ENCODE data around the gene PIK3IP1.
"Not testable (repeated sequence)": the region's sequence is repeated elsewhere in the genome, so short reads cannot be mapped to it uniquely, and the experiment has no call there.

PIK3IP1 gene

GRCh38 chr22:31241200-31241599 is 51.1 kb downstream of the PIK3IP1 start:
- no peak overlapping the region for H2BK15ac ChIP-seq (ENCODE audit: low read length)
- peaks cover 3% of the 10 kb centered on the region for H3K79me1 ChIP-seq (ENCODE audit: low read depth, low read length)
- H2AK5ac ChIP-seq (ENCODE audit: low read depth, low read length) = no peak overlapping the region
- no peak overlapping the region for H3K4ac ChIP-seq (ENCODE audit: low read length)
- H3K23ac ChIP-seq (ENCODE audit: low read depth, low read length, poor library complexity) = no peak overlapping the region
- H3K27ac ChIP-seq (replicated peaks; ENCODE audit: low read length) = no peak overlapping the region
- no peak overlapping the region for H2BK12ac ChIP-seq (ENCODE audit: low read length)
- DNase-seq (ENCODE audit: low spot score) = no peak
- H3K4me1 ChIP-seq (ENCODE audit: control insufficient read depth in 2 of 2, insufficient read depth in 1 of 2, low read depth in 1 of 2, low read length in 2 of 2) = peaks cover 7 to 14% of the 10 kb centered on the region in 2 donors
- no peak overlapping the region for H3K4me2 ChIP-seq (ENCODE audit: insufficient read depth, low read length, poor library complexity, severe bottlenecking)
- no peak overlapping the region for H3K14ac ChIP-seq (ENCODE audit: low read length)
- no peak overlapping the region for H3K9ac ChIP-seq (ENCODE audit: low read depth, low read length, poor library complexity)
- H2BK5ac ChIP-seq (ENCODE audit: low read length) = no peak overlapping the region
- H3K9me3 ChIP-seq (replicated peaks in 1 of 2; ENCODE audit: control insufficient read depth in 2 of 2, insufficient read depth in 1 of 2, low read depth in 1 of 2, low read length in 2 of 2) = no peaks in the 10 kb centered on the region
- H4K91ac ChIP-seq (ENCODE audit: low read depth, low read length, poor library complexity) = no peak overlapping the region
- H3K4me3 ChIP-seq (ENCODE audit: low read length in 2 of 2) = no peak overlapping the region
- H2AFZ ChIP-seq (ENCODE audit: low read length) = no peak overlapping the region
- no peak overlapping the region for H4K8ac ChIP-seq (ENCODE audit: low read depth, low read length)
- H3K18ac ChIP-seq (ENCODE audit: low read length) = no peak overlapping the region
- no peaks in the 10 kb centered on the region for H3K27me3 ChIP-seq (ENCODE audit: control insufficient read depth in 3 of 3, insufficient read depth in 3 of 3, low read depth in 1 of 3, low read length in 3 of 3)
- no peak overlapping the region for H2BK120ac ChIP-seq (ENCODE audit: low read depth, low read length)
- WGBS, 2 donors (ENCODE audit: extremely low coverage in 2 of 2, insufficient read length in 2 of 2, insufficient replicate concordance in 1 of 2) = no CpG with 5 or more reads among the region's 1 CpG
- H3K36me3 ChIP-seq (replicated peaks in 1 of 2; ENCODE audit: control insufficient read depth in 2 of 2, insufficient read depth in 2 of 2, low read length in 2 of 2) = peaks cover 0 to 12% of the 10 kb centered on the region in 2 donors

GRCh38 chr22:31239771-31240370 is 52.4 kb downstream of the PIK3IP1 start:
- Histone ChIP-seq H3K27me3 (ENCODE audit: control insufficient read depth in 3 of 3, insufficient read depth in 3 of 3, low read depth in 1 of 3, low read length in 3 of 3) (no peaks in the 10 kb centered on the region), H3K27ac (replicated peaks; ENCODE audit: low read length) (no peak overlapping the region), H3K4me3 (ENCODE audit: low read length in 2 of 2) (no peak overlapping the region), H3K23ac (ENCODE audit: low read depth, low read length, poor library complexity) (no peak overlapping the region), H3K4me1 (ENCODE audit: control insufficient read depth in 2 of 2, insufficient read depth in 1 of 2, low read depth in 1 of 2, low read length in 2 of 2) (peaks cover 7 to 14% of the 10 kb centered on the region in 2 donors), H2BK5ac (ENCODE audit: low read length) (no peak overlapping the region), H3K18ac (ENCODE audit: low read length) (no peak overlapping the region), H3K9me3 (replicated peaks in 1 of 2; ENCODE audit: control insufficient read depth in 2 of 2, insufficient read depth in 1 of 2, low read depth in 1 of 2, low read length in 2 of 2) (no peaks in the 10 kb centered on the region), H4K91ac (ENCODE audit: low read depth, low read length, poor library complexity) (no peak overlapping the region), H2AFZ (ENCODE audit: low read length) (no peak overlapping the region), H4K8ac (ENCODE audit: low read depth, low read length) (no peak overlapping the region), H3K36me3 (replicated peaks in 1 of 2; ENCODE audit: control insufficient read depth in 2 of 2, insufficient read depth in 2 of 2, low read length in 2 of 2) (peaks cover 0 to 14% of the 10 kb centered on the region in 2 donors), H2AK5ac (ENCODE audit: low read depth, low read length) (no peak overlapping the region), H3K4me2 (ENCODE audit: insufficient read depth, low read length, poor library complexity, severe bottlenecking) (no peak overlapping the region), H3K14ac (ENCODE audit: low read length) (no peak overlapping the region), H2BK15ac (ENCODE audit: low read length) (no peak overlapping the region), H2BK12ac (ENCODE audit: low read length) (no peak overlapping the region), H3K9ac (ENCODE audit: low read depth, low read length, poor library complexity) (no peak overlapping the region), H2BK120ac (ENCODE audit: low read depth, low read length) (no peak overlapping the region), H3K79me1 (ENCODE audit: low read depth, low read length) (no peaks in the 10 kb centered on the region), H3K4ac (ENCODE audit: low read length) (no peak overlapping the region)
- WGBS, 2 donors (ENCODE audit: extremely low coverage in 2 of 2, insufficient read length in 2 of 2, insufficient replicate concordance in 1 of 2) = no CpG with 5 or more reads among the region's 6 CpGs
- DNase-seq (ENCODE audit: low spot score) = no peak

DNA sequence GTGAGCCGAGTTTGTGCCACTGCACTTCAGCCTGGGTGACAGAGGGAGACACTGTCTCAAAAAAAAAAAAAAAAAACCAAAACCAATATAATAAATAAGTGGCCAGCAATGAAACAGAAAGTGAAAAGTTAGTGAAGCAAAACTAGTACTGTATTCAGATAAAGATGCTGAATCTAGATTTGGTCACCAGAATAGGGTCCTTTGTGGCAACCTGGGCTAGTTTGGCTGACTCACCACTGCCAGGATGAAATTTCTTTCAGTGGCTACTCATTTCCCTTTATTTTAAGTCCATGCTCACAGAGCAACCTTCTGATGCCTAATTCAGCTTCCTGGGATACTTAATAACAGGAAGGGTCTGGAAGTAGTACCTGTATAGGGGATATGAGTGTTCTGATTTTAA is 54.2 kb downstream of the PIK3IP1 start:
- no peak overlapping the region for H2AK5ac ChIP-seq (ENCODE audit: low read depth, low read length)
- H3K27me3 ChIP-seq (ENCODE audit: control insufficient read depth in 3 of 3, insufficient read depth in 3 of 3, low read depth in 1 of 3, low read length in 3 of 3) = no peaks in the 10 kb centered on the region
- H3K4ac ChIP-seq (ENCODE audit: low read length) = no peak overlapping the region
- H3K9ac ChIP-seq (ENCODE audit: low read depth, low read length, poor library complexity) = no peak overlapping the region
- H2AFZ ChIP-seq (ENCODE audit: low read length) = no peak overlapping the region
- H4K91ac ChIP-seq (ENCODE audit: low read depth, low read length, poor library complexity) = no peak overlapping the region
- H2BK120ac ChIP-seq (ENCODE audit: low read depth, low read length) = no peak overlapping the region
- no peak overlapping the region for H3K14ac ChIP-seq (ENCODE audit: low read length)
- peaks cover 0 to 23% of the 10 kb centered on the region in 2 donors for H3K36me3 ChIP-seq (replicated peaks in 1 of 2; ENCODE audit: control insufficient read depth in 2 of 2, insufficient read depth in 2 of 2, low read length in 2 of 2)
- H3K27ac ChIP-seq (replicated peaks; ENCODE audit: low read length) = no peak overlapping the region
- peaks cover 0 to 3% of the 10 kb centered on the region in 2 donors for H3K4me1 ChIP-seq (ENCODE audit: control insufficient read depth in 2 of 2, insufficient read depth in 1 of 2, low read depth in 1 of 2, low read length in 2 of 2)
- H2BK5ac ChIP-seq (ENCODE audit: low read length) = no peak overlapping the region
- no peak overlapping the region for H2BK15ac ChIP-seq (ENCODE audit: low read length)
- no peak overlapping the region for H3K23ac ChIP-seq (ENCODE audit: low read depth, low read length, poor library complexity)
- no peaks in the 10 kb centered on the region for H3K79me1 ChIP-seq (ENCODE audit: low read depth, low read length)
- H2BK12ac ChIP-seq (ENCODE audit: low read length) = no peak overlapping the region
- H3K4me2 ChIP-seq (ENCODE audit: insufficient read depth, low read length, poor library complexity, severe bottlenecking) = no peak overlapping the region
- no CpG with 5 or more reads among the region's 1 CpG for WGBS, 2 donors (ENCODE audit: extremely low coverage in 2 of 2, insufficient read length in 2 of 2, insufficient replicate concordance in 1 of 2)
- DNase-seq (ENCODE audit: low spot score) = no peak
- H3K9me3 ChIP-seq (replicated peaks in 1 of 2; ENCODE audit: control insufficient read depth in 2 of 2, insufficient read depth in 1 of 2, low read depth in 1 of 2, low read length in 2 of 2) = no peaks in the 10 kb centered on the region
- H4K8ac ChIP-seq (ENCODE audit: low read depth, low read length) = no peak overlapping the region
- H3K4me3 ChIP-seq (ENCODE audit: low read length in 2 of 2) = no peak overlapping the region
- H3K18ac ChIP-seq (ENCODE audit: low read length) = no peak overlapping the region

DNA sequence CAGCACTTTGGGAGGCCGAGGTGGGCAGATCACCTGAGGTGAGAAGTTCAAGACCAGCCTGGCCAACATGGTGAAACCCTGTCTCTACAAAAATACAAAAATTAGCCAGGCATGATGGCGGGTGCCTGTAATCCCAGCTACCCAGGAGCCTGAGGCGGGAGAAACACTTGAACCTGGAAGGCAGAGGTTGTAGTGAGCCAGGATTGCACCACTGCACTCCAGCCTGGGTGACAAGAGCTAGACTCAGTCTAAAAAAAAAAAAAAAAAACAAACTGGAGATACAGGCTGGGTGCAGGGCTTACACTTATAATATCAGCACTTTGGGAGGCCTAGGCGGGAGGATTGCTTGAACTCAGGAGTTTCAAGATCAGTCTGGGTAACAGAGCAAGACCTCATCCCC is 56.2 kb downstream of the PIK3IP1 start:
- H3K27me3 ChIP-seq (ENCODE audit: control insufficient read depth in 3 of 3, insufficient read depth in 3 of 3, low read depth in 1 of 3, low read length in 3 of 3); H2BK12ac ChIP-seq (ENCODE audit: low read length); H4K8ac ChIP-seq (ENCODE audit: low read depth, low read length); H3K4me3 ChIP-seq (ENCODE audit: low read length in 2 of 2); H3K14ac ChIP-seq (ENCODE audit: low read length); H3K27ac ChIP-seq (replicated peaks; ENCODE audit: low read length); H2AFZ ChIP-seq (ENCODE audit: low read length); H3K4me1 ChIP-seq (ENCODE audit: control insufficient read depth in 2 of 2, insufficient read depth in 1 of 2, low read depth in 1 of 2, low read length in 2 of 2); H3K4me2 ChIP-seq (ENCODE audit: insufficient read depth, low read length, poor library complexity, severe bottlenecking); H3K18ac ChIP-seq (ENCODE audit: low read length); H3K9ac ChIP-seq (ENCODE audit: low read depth, low read length, poor library complexity); DNase-seq (ENCODE audit: low spot score); H4K91ac ChIP-seq (ENCODE audit: low read depth, low read length, poor library complexity); H3K79me1 ChIP-seq (ENCODE audit: low read depth, low read length); H2BK15ac ChIP-seq (ENCODE audit: low read length); H2BK120ac ChIP-seq (ENCODE audit: low read depth, low read length); H2BK5ac ChIP-seq (ENCODE audit: low read length); H3K23ac ChIP-seq (ENCODE audit: low read depth, low read length, poor library complexity); H3K4ac ChIP-seq (ENCODE audit: low read length); H3K9me3 ChIP-seq (replicated peaks in 1 of 2; ENCODE audit: control insufficient read depth in 2 of 2, insufficient read depth in 1 of 2, low read depth in 1 of 2, low read length in 2 of 2); H2AK5ac ChIP-seq (ENCODE audit: low read depth, low read length): not testable (repeated sequence)
- no CpG with 5 or more reads among the region's 4 CpGs for WGBS, 2 donors (ENCODE audit: extremely low coverage in 2 of 2, insufficient read length in 2 of 2, insufficient replicate concordance in 1 of 2)
- peaks cover 0 to 33% of the 10 kb centered on the region in 2 donors for H3K36me3 ChIP-seq (replicated peaks in 1 of 2; ENCODE audit: control insufficient read depth in 2 of 2, insufficient read depth in 2 of 2, low read length in 2 of 2)

All from neuronal stem cell (in vitro differentiated cells).